Hematopoietic multipotent progenitor cell treated with erythropoietin and hydrocortisone succinate and interleukin-3 and kit ligand, for 17 days (in vitro differentiated cells): ENCODE measurements around the gene NR1H4.
"Not testable (repeated sequence)": the region's sequence is repeated elsewhere in the genome, so short reads cannot be mapped to it uniquely, and the experiment has no call there.

Experiments used
- DNase-seq: peaks from one replicate; pipeline ENCODE4 v3.0.0-alpha.2; 2015; ENCODE audit warnings: low spot score

The NR1H4 gene

DNA sequence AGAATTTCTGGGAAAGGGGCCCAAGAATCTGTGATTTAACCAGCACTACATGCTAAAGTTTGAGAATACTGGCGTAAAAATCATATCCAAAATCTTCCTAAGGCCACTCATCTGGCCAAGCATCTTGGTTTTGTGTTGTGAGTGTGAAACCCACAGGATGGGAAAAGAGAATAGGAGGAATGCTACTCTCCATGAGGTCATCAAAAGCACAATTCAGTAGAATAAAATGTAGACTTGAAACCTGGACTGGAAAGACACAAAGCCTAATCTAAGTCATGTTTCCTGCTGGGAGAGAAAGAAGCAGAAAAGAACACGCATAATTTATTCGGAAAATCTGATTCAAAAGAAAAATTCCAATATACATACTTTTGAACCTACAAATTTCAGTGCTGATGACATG, 42.3 kb downstream of the NR1H4 start:
- DNase-seq: no peak

DNA sequence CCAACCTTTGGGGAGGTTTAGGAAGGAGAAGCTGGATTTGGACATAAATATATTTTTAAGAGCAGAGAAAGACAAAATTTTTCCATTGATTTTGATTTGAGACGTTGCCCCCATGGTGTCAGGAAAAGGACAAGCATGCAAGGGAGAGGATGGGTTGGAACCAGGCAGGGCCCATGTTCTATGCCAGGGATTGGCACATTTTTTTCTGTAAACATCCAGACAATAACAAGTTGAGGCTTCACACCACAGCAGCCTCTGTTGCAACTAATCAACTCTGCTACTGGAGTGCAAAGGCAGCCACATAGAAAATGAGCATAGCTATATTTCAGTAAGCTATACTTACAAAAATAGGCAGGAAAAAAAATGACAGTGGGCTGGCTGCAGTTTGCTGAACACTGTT, 44.7 kb downstream of the NR1H4 start:
- no peak for DNase-seq

DNA sequence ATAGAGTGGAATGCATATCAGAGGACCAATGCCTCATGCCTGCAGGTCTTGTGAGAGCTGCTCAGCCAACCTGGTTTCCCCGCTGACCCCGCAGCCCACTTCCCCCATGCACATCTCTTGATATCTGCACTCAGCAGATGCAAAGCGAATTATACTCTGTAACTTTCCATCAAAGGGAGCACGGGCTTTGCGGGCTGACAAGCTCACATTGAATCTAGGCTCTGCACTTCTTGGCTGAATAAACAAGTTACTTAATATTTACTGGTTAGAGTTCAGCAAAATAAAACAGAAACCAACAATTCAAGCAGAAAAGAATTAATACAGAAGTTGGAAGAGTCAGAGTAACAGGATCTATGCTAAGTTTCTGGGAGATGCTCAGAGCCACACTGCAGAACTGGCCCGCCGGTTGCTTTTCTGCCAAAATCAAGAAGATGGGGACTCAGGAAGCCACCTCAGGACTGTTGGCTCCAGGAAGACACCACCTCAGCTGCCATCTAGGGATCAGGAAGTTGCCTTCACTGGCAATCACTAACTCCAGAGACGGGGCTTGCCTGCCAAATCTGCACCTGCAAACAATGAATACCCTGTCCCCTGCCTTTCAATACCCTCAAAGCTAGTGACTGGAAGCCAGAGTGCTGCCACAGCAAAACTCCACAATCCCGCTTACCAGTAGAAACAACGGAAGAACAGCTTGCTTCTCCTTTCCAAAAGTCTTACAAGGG, 46.5 kb downstream of the NR1H4 start:
- no peak for DNase-seq

DNA sequence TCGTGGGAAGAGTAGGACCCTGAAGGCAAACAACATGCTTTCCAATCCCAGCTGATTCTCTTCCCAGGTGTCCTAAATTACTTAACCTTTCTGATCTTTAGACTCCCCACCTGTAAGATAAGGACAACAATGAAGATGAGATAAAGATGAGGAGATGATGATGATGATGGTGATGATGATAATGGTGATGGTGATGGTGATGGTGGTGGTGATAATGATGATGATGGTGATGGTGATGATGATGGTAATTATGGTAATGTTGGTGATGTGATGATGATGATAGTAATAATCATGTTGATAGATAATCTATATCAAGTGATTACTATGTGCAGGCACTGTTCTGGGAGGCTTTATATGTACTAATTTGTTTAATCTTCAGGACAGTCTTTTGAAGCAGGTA, 48.3 kb downstream of the NR1H4 start:
- no peak for DNase-seq

DNA sequence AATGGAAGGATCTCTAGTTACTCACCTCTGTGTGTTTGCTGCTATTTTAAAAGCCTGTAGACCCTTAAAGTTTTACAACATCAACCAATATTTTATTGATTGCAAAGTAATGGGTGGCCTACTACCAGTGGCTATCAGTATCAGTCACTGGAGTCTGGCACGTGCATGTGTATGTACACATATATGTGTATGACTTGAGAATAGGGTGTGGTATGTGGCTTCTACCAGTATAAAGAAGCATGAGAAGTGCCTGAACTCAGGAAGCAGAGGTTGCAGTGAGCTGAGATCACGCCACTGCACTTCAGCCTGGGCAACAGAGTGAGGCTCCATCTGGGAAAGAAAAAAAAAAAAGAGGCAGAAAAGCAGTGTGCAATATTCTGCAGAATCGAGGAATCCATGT, 54.4 kb downstream of the NR1H4 start:
- DNase-seq: no peak

DNA sequence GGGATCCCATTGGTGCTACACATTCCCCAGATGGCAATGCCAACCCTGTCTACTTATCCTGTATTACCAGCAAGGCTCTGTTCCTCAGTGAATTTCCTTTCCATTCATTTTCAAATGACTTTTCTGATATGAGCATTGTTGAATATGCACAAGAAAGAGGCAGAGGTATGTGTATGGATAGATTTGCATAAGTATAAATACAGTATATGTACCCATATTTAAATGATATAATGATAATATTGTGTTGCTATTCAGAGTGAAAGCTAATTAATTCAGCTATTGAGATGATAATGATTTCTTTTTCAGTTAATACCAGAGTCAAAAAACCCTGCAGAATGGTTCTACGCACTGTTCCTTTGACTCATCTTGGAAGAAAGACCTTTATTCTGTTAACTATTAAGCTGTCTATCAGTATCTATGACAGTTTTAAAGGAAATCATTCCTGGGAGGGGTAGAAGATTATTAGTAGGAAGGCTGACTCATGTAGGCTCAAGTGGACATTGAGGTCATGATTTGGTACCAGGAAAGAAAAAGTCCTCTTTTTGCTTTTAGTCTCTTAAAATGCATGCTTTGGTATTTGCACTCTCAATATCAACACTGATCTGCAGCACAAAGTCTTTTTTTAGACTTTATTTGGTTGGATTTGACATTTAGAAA, 54.9 kb downstream of the NR1H4 start:
- no peak for DNase-seq

DNA sequence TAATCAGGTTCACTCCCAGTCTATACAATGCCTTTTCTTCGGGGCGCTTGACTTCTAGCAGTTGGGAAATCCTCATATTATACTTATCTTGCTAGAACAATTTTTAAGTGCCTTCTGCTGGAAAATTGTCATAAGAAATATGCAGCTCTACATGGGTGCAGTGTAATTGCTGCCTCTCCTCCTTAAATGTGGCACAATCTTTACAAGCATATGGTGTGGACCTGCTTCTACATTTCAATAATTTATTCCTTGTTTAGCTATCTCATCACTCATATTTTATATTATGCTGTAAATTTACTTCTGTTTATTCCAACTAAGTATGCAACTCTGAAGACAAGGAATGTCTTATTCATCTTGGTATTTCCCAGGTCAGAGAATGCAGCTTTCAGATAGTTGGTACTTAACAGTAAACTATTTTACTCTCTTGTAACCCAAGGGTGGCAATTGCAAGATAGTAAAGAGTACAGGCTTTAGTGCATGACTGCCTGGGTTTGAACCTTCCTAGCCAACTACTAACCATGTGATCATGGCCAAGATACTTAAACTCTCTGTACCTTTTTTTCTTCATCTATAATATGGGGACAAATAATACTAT, 56.2 kb downstream of the NR1H4 start:
- no peak for DNase-seq

DNA sequence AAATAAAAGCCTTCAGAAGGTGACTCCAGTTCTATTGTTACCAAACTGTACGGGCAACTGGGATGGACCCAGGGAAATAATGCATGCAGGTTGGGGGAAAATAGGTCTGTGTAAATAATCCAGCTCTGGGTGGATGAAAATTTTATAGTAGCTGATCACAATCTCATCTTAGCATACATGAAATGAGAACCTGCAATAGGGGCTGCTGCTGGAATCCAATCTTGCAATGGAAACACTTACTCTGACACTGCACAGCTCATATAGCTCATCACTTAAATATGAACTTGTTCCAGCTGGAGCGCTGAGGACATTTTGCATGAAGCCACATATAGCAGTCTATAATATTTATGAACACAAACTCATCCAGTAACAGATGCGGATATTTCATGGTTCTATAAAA, 59.7 kb downstream of the NR1H4 start:
- DNase-seq: no peak

DNA sequence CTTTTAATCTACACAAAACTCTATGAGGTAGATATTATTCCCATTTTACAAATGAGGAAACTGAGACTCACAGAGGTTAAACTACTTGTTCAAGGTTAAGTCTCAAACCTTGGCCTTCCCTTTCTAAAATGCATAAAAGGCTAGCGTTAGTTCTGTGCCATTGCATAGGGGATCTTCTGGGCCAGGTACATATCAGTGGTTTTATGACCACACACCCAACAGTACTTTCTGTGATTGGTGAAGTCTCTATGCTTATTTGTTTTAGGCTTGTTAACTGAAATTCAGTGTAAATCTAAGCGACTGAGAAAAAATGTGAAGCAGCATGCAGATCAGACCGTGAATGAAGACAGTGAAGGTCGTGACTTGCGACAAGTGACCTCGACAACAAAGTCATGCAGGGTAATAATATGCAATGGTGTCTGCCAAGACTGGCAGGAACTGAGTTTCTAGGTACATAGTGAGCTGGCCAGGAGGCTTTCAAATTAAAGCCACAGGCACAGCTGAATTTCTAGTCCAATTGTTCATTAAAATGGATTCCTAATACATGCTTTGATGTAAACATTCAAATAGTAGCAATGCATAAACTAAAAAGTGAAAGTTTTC, 61.1 kb downstream of the NR1H4 start:
- no peak for DNase-seq

DNA sequence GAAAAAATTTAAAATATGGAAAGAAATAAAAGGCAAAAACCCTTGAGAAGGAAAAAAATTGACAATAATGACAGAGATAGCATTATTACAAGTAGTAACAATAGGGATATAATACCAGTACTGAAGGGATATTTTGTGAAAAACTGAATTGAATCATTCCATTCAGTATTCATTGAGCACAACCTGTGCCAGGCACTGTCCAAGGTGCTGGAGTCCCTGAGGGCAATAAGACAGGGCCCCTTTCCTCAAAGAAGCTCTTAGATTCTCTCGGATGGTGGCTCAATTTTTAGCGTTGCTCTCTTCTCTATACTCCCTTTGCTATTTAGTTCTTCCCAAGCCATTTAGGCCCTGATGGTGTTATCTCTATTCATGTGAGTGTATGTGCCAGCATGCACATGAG, 65.5 kb downstream of the NR1H4 start:
- DNase-seq: no peak

DNA sequence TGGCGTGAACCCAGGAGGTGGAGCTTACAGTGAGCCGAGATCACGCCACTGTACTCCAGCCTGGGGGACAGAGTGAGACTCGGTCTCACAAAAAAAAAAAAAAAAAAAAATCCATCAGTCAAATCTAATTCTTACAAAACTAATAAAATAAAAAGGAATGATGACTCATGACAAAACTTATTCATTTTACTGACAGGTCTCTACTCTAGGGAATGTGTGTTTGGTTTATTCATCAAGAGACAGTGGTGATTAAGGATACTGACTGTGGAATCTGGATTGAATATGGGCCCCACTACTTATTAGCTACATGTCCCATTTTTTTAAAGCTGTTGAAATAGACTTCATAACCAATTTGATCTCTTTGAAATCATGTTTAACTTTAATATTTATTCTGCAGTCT, 70.5 kb downstream of the NR1H4 start:
- no peak for DNase-seq

DNA sequence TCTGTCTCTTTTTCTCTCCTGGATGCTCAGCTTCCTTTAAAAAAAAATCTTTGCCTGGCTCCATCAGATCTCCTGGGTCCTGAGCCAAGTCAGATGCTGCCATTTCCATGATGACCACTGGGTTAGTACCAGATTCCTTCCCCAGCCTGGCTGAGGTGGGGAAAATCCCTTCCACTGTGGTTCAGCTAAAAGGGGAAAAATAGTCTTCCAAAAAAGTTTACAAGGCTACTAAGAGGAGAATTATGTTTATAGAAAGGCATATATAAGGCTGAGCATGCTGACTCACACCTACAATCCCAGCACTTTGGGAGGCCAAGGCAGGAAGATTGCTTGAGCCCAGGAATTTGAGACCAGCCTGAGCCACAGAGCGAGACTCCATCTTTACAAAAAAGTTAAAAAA, 71.4 kb downstream of the NR1H4 start:
- no peak for DNase-seq

DNA sequence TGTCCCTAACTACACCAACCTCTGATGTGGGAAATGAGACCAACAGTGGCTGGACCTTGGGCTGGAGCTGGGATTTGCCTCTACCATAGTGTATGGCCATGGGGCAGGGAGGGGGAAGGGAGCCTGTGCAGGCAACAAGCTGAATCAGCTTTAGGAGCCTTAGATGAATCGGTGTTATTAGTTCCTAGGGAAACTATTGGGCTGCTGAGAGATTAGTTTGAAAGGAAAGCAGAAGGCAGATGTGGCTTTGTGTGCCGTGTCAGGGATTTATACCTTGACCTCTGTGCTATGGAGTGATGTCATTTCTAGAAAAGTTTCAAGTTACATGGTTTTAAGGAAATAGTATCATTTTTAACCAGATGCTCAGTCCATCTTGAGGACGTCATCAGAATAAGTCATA, 80.3 kb downstream of the NR1H4 start:
- no peak for DNase-seq

DNA sequence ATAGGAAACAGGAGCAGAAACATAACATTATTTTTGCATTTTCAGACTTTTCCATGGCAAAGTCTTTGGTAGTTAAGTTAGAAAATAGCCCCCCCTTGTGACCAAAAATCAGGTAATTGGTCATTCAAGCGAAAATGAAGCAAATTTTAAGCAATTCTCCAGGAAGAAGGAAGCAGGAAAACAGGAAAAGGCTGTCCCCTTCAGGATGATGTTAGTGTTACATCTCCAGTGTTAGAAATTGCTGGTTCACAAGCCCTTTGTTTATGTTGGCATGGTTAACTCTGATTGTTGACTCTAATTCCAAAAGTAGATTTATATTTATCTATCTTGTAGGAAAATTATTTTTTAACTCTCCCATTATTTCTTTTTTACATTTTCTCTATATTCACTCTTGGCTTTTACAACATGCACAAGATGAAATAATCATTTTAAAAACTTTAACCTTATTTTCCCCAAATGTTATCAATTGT, 81.0 kb downstream of the NR1H4 start:
- peak; percentile 52 for DNase-seq

DNA sequence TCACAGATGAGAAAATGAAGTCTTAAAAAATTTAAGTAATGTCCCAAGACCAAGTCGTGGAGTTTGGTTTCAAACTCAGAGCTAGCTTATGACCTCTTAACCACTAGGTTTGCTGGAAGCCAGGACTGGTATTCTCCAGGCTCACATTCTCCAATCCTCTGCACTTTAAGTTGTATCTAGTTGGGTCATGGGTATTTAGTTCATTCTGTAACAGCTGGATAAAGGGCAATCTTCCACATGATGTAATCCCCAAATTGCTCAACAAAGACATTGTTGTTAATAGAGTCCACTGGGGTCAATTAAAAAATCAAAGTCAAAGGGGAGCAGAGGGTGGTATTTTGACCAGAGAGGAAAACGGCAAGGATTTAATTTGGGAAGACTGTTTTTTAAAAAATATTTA, 82.1 kb downstream of the NR1H4 start:
- no peak for DNase-seq

DNA sequence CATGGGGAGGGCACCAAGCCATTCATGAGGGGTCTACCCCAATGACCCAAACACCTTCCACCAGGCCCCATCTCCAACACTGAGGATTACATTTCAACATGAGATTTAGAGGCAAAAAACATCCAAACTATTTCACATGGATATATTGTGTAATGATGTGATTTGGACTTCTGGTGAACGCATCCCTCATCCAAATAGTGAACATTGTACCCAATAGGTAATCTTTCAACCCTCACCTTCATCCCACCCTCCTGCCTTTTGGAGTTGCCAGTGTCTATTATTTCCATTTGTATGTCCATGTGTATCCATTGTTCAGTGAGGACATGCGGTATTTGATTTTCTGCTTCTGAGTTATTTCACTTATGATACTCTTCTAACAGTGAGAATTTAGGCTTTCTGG, 83.7 kb downstream of the NR1H4 start:
- no peak for DNase-seq

DNA sequence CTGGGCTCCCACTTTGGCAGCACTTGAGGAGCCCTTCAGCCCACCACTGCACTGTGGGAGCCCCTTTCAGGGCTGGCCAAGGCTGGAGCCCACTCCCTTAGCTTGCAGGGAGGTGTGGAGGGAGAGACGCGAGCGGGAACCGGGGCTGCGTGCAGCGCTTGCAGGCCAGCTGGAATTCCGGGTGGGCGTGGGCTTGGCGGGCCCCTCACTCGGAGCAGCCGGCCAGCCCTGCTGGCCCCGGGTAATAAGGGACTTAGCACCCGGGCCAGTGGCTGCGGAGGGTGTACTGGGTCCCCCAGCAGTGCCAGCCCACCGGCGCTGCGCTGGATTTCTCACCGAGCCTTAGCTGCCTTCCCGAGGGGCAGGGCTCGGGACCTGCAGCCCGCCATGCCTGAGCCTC, 85.6 kb downstream of the NR1H4 start:
- not testable (repeated sequence) for DNase-seq

DNA sequence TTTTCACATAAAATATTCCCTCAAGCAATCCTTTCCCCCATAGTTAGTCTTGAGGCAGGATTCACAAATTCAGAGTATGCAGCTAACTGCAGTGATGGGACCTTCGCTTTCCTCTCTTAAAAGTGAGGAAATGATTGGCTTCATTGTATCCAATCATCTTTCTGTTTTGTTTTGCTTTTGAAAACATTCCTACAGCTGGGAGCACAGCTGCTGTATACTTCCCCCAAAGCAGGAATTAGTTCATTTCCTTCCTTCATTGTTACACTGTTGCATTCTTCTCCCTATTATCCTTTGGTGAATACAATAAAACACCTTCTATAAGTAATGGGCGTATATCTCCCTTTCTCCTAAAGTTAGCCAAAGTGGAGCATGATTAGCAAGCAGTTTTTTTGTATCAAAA, 90.4 kb downstream of the NR1H4 start:
- no peak for DNase-seq

DNA sequence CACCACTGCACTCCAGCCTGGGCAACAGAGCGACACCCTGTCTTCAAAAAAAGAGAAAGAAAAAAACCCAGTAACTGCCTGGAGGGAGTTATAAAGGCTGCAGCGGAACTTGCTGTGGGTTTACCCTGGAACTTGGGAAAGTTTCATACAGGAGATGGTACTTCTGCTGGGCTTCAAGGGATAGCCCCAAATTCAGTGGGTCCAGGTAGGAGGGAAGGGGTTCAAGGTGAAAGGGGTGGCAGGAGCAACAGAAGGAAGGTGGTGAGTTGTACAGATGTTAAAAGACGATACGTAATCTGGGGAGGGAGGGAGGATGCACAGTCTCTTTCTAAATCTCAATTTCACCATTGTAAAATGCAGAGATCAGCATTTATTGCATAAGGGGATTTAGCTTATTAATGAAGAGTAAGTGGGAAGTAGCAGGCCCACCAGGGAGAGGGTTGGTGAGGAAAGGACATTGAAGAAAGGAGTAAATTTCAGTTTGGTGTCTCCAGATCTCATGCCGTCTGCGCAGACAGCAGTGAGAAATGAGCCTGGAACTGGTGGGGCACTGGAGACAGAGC, 91.3 kb downstream of the NR1H4 start:
- no peak for DNase-seq

DNA sequence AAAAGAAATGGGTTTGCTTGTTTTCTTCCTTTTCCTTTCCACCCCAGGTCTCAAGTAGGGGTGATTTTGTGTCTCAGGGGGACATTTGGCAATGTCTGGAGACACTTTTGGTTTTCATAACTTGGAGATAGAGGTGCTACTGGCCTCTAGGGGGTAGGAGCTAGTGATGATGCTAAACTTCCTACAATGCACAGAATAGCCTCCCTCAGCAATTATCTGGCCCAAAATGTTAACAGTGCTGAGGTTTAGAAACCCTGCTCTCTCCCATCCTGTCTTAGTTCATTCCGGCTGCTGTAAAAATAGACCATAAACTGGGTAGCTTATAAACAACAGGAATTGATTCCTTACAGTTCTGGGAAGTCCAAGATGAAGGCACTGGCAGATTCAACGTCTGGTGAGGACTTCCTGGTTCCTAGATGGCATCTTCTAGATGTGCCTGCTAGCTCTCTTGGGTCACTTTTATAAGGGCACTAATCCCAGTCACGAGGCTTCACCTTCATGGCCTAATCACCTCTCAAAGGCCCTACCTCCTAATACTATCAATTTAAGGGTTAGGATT, 92.4 kb downstream of the NR1H4 start:
- DNase-seq: no peak

DNA sequence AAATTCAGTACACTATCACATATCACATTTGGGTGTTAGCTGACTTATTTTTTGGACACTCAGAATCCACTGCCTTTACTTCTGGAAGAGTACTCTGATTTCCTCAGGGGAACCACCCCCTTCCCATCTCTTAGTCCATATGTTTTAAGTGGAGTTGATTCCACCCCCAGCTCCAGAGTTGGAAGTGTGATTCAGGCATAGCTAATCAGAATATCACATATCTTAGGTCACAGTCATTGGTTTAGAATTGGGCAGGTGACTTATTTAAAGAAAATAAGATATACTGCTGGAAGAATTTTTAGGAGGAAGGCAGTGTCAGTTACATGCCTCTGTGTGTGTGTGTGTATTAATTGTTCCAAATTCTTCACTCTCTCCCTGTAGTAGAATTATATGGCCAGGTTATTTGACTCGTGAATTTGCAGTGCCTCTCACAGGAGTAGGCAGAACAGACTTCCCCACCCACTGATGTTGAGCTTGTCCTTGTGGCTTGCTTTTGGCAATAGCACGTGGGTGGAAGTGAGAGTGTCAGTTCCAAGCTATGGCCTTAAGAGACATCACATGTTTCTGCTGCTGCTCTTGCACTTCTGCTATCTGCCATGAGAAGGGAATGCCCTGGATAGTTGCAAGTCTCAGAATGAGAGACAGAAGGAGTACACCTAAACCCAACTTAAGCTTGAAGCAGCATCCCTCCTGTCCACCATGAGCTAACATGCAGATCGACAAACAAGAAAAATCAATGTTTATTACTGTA, 93.4 kb downstream of the NR1H4 start:
- no peak for DNase-seq

DNA sequence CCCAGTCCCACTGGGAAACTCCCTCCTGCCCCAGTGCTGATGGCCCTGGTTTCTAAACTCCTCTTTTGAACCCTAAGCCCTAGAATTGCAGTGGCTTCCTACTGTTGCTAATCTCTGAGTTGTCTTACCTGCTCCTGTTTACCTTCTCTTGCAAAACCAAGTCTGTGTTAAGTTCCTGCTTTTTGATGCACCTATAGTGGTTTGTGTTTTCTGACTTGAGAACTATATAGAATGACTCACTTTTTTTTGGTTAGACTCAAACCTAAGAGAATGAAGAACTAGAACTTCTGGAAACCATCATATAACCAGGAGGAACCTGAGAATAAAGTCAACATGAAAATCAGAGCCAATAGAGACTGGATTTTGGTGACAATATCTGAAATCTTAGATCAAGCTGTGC, 94.3 kb downstream of the NR1H4 start:
- DNase-seq: no peak
